Gastroesophageal sphincter (tissue), 4 donors: Measurements from ENCODE around the gene NT5C2. TPM values are rescaled to one million over a fixed set of nuclear protein-coding genes. Genes with fewer than 3 reads are reported as not detected.

Experiments
- ATAC-seq: fragments of 150-250 bp; one replicate; pipeline ENCODE4 v1.9.1; 2016; ENCODE audit warnings: mild to moderate bottlenecking, moderate library complexity
- H3K27ac ChIP-seq, 4 donors: fragments of 200-600 bp; sonication (generic) in 3 of 4; 1 replicate in 3 of 4; 2 replicates in 1 of 4; pipeline ENCODE4 v1.5.1; 2016 to 2019
- H3K27me3 ChIP-seq: fragments of 200-600 bp; sonication (generic); one replicate; pipeline ENCODE4 v1.5.1; 2019
- H3K36me3 ChIP-seq, 2 donors: fragments of 200-600 bp; sonication (generic); one replicate each; pipeline ENCODE4 v1.5.1; 2019; ENCODE audit warnings: control low read depth in 1 of 2
- H3K4me1 ChIP-seq, 3 donors: fragments of 200-600 bp; sonication (generic); 1 replicate in 2 of 3; 2 replicates in 1 of 3; pipeline ENCODE4 v1.5.1; 2016 to 2019; ENCODE audit warnings: control low read depth in 2 of 3
- H3K4me3 ChIP-seq, 2 donors: fragments of 200-600 bp; sonication (generic); one replicate each; pipeline ENCODE4 v1.5.1; 2019; ENCODE audit warnings: mild to moderate bottlenecking in 1 of 2, moderate library complexity in 1 of 2
- H3K9me3 ChIP-seq, 3 donors: fragments of 200-600 bp; sonication (generic); one replicate each; pipeline ENCODE4 v1.5.1; 2017 to 2019; ENCODE audit warnings: control low read depth in 2 of 3
- EP300 ChIP-seq: sonication (generic); formaldehyde crosslinking; IDR thresholded peaks from one replicate; pipeline ENCODE4 v1.6.1; 2017; ENCODE audit warnings: antibody characterized with exemption, mild to moderate bottlenecking
- POLR2A ChIP-seq, 2 donors: fragments of 450-650 bp; IDR thresholded peaks; one replicate each; pipeline ENCODE4 v1.6.1; 2017; ENCODE audit warnings: antibody characterized with exemption in 2 of 2, mild to moderate bottlenecking in 2 of 2, moderate library complexity in 1 of 2
- POLR2AphosphoS5 ChIP-seq: sonication (generic); formaldehyde crosslinking; IDR thresholded peaks from one replicate; pipeline ENCODE4 v1.6.1; 2017; ENCODE audit warnings: antibody characterized with exemption
- WGBS, 2 donors: methylation state at CpG; one replicate each; pipeline ENCODE4 v1.1.5; 2018; ENCODE audit warnings: low coverage in 1 of 2; 5-methylcytosine and 5-hydroxymethylcytosine counted together
- total RNA-seq, 4 donors: library from RNA; depleted of rRNA; stranded (reverse); fragments of >200 nt; gene quantifications; one replicate each; pipeline ENCODE4 v1.1.0, GENCODE V29; 2016
- TF ChIP-seq, protein P1 (sequence below), 4 experiments: fragments of 200-600 bp in 2 of 4; fragments of 450-650 bp in 2 of 4; sonication (generic) in 1 of 4; IDR thresholded peaks; one replicate each; pipeline ENCODE4 v1.5.1; 2017 to 2019; ENCODE audit warnings: antibody characterized with exemption in 4 of 4, mild to moderate bottlenecking in 2 of 4, moderate library complexity in 2 of 4

NT5C2 gene
- total RNA-seq, 4 donors from 2014 or later, result 63.4 to 71.9 (median 71.1) TPM

DNA sequence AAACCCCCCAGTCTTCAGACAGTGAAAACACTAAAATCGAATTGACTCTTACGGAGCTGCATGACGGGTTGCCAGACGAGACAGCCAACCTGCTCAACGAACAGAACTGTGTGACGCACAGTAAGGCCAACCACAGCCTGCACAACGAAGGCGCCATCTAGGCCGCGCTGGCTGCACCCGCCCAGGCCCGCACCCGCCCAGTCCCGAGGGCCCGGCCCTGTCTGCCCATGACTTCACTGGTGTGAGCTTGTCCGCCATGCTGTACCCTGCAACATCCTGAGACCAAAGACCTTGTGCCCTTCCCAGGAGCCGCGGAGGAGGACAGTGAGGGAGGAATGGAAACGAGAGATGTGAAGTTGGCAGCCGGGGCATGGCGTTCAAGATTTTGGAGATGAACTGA, 116.1 kb downstream of the NT5C2 start:
- no peaks in the 10 kb centered on the region for H3K9me3 ChIP-seq
- H3K4me3 ChIP-seq, result no peak overlapping the region
- peaks cover 0 to 68% of the 10 kb centered on the region in 2 donors for H3K36me3 ChIP-seq
- no peak for ATAC-seq
- 95 to 97% methylated on average over 3 to 14 of the region's 21 CpGs for WGBS, 2 donors
- H3K4me1 ChIP-seq, result no peaks in the 10 kb centered on the region
- TF ChIP-seq EP300, result no peak
- TF ChIP-seq POLR2A (IDR thresholded peaks at IDR 0.05), result no peak
- TF ChIP-seq, protein P1, sequence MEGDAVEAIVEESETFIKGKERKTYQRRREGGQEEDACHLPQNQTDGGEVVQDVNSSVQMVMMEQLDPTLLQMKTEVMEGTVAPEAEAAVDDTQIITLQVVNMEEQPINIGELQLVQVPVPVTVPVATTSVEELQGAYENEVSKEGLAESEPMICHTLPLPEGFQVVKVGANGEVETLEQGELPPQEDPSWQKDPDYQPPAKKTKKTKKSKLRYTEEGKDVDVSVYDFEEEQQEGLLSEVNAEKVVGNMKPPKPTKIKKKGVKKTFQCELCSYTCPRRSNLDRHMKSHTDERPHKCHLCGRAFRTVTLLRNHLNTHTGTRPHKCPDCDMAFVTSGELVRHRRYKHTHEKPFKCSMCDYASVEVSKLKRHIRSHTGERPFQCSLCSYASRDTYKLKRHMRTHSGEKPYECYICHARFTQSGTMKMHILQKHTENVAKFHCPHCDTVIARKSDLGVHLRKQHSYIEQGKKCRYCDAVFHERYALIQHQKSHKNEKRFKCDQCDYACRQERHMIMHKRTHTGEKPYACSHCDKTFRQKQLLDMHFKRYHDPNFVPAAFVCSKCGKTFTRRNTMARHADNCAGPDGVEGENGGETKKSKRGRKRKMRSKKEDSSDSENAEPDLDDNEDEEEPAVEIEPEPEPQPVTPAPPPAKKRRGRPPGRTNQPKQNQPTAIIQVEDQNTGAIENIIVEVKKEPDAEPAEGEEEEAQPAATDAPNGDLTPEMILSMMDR (IDR thresholded peaks at IDR 0.05), result no peak
- TF ChIP-seq POLR2AphosphoS5, result no peak
- H3K27me3 ChIP-seq, result no peaks in the 10 kb centered on the region
- H3K27ac ChIP-seq, result no peak overlapping the region

- H3K27me3 ChIP-seq, result no peaks in the 10 kb centered on the region
- H3K4me3 ChIP-seq, result no peak overlapping the region
- H3K9me3 ChIP-seq, result no peaks in the 10 kb centered on the region
- no peak overlapping the region for H3K27ac ChIP-seq
- WGBS, 2 donors, result 83% methylated on average over 3 of the region's 8 CpGs; no CpG with 5 or more reads in 1 of the 2 donors
- ATAC-seq, result no peak
- H3K36me3 ChIP-seq, result peaks cover 0 to 72% of the 10 kb centered on the region in 2 donors
- TF ChIP-seq EP300 (no peak), POLR2AphosphoS5 (no peak), POLR2A (IDR thresholded peaks at IDR 0.05) (no peak)
- TF ChIP-seq, protein P1 (IDR thresholded peaks at IDR 0.05), result no peak
- H3K4me1 ChIP-seq, result peaks cover 0 to 11% (median 0%) of the 10 kb centered on the region in 3 donors
These were observed 120.2 kb downstream of the NT5C2 start for GRCh38 chr10:103072891-103073290.

GRCh38 chr10:103072276-103072675, 120.8 kb downstream of the NT5C2 start:
- ATAC-seq, result no peak
- H3K27me3 ChIP-seq, result no peaks in the 10 kb centered on the region
- H3K27ac ChIP-seq, result no peak overlapping the region
- H3K4me3 ChIP-seq, result no peak overlapping the region
- H3K9me3 ChIP-seq, result no peaks in the 10 kb centered on the region
- TF ChIP-seq EP300 (no peak), POLR2A (IDR thresholded peaks at IDR 0.05) (no peak), POLR2AphosphoS5 (no peak)
- TF ChIP-seq, protein P1 (IDR thresholded peaks at IDR 0.05), result no peak
- 86 to 96% methylated on average over 5 to 18 of the region's 22 CpGs for WGBS, 2 donors
- H3K4me1 ChIP-seq, result peaks cover 0 to 11% (median 0%) of the 10 kb centered on the region in 3 donors
- H3K36me3 ChIP-seq, result peaks cover 0 to 66% of the 10 kb centered on the region in 2 donors

DNA sequence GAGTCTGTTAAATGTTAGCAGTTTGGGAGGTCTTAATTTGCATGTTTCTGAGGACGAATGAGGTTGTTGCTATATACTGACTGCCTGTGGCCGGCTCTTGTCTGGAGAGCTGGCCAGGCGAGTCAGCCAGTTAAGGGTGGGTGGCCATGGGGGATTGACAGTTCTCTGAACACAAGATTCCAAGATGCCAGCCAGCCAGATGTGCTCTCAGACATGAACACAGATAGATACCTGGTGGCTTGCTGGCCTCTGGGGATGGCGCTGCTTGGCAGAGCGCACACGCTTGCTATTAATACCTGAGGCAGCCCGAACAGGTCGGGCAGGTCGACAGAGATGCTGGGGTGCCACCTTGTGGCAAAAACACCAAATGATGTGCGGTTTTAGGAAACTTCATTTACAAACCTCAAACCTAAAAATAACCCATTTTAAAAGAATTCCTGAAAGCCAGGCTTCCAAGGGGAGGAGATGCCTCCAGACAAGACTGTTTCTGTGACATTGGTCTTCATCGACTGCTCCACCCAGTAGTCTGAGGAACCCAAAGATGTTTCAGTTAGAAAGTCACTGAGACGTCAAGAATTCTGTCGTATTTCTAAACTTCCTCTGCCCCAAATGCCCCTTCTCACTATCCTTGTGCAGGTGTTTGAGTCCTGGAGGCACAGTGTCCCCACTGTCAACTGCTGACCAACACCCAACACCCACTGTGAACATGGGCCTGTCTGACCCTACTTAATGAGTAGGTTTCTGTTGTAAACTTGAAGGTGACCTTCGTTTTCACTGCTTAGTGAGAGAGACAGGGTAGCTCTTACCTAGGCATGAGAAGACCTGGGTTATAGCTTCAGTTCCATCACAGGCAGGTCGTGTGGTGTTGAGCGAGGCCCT, 123.4 kb downstream of the NT5C2 start:
- peaks cover 0 to 56% of the 10 kb centered on the region in 2 donors for H3K36me3 ChIP-seq
- no peaks in the 10 kb centered on the region for H3K9me3 ChIP-seq
- ATAC-seq, result no peak
- TF ChIP-seq, protein P1 (IDR thresholded peaks at IDR 0.05), result peak; percentile 29 to 74 (median 67)
- TF ChIP-seq POLR2AphosphoS5 (no peak), POLR2A (IDR thresholded peaks at IDR 0.05) (no peak), EP300 (no peak)
- H3K4me1 ChIP-seq, result peaks cover 0 to 11% (median 0%) of the 10 kb centered on the region in 3 donors
- WGBS, 2 donors, result 30 to 32% methylated on average over 9 of the region's 16 CpGs
- H3K4me3 ChIP-seq, result no peak overlapping the region
- no peaks in the 10 kb centered on the region for H3K27me3 ChIP-seq
- no peak overlapping the region for H3K27ac ChIP-seq

GRCh38 chr10:103067956-103068355, 125.1 kb downstream of the NT5C2 start:
- no peak for TF ChIP-seq POLR2AphosphoS5
- no peak for TF ChIP-seq POLR2A (IDR thresholded peaks at IDR 0.05)
- TF ChIP-seq, protein P1 (IDR thresholded peaks at IDR 0.05), result no peak
- no peak for TF ChIP-seq EP300
- 80% methylated on average over 1 to 3 of the region's 6 CpGs for WGBS, 2 donors
- no peak for ATAC-seq

More at GRCh38 chr10:103067956-103068355, 125.1 kb downstream of the NT5C2 start:
- H3K4me1 ChIP-seq, result peaks cover 0 to 11% (median 0%) of the 10 kb centered on the region in 3 donors
- no peaks in the 10 kb centered on the region for H3K27me3 ChIP-seq
- peaks cover 0 to 56% of the 10 kb centered on the region in 2 donors for H3K36me3 ChIP-seq
- no peak overlapping the region for H3K4me3 ChIP-seq
- H3K9me3 ChIP-seq, result no peaks in the 10 kb centered on the region
- no peak overlapping the region for H3K27ac ChIP-seq
